GM12801 (cell line): ENCODE data around the gene MAGI3.

ENCODE experiments used
- CTCF ChIP-seq: IDR thresholded peaks from one replicate; pipeline ENCODE4 v1.5.1; 2011; ENCODE audit warnings: control low read depth; ENCODE audit not compliant: insufficient read length; ENCODE audit errors: extremely low read depth

The MAGI3 gene

DNA sequence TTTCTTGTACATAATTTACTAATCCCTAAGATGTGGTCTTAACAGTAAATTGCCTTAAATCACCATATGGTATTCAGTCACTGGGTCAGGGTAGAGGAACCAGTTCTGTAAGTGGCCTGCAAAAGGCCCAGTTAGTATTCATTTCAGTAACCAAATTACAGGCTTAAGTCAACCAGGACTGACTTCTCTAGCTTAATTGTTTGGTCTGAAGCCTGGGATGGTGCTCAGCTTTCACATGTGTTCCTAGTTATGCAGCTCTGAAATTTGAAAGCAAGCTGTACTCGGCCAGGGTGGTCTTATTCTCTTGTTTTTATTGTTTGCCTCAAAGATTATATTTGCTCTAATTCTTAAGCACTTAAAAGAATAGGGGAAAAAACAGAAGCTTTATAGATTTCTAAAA lies 144.6 kb downstream of the MAGI3 start:
- no peak for TF ChIP-seq CTCF

DNA sequence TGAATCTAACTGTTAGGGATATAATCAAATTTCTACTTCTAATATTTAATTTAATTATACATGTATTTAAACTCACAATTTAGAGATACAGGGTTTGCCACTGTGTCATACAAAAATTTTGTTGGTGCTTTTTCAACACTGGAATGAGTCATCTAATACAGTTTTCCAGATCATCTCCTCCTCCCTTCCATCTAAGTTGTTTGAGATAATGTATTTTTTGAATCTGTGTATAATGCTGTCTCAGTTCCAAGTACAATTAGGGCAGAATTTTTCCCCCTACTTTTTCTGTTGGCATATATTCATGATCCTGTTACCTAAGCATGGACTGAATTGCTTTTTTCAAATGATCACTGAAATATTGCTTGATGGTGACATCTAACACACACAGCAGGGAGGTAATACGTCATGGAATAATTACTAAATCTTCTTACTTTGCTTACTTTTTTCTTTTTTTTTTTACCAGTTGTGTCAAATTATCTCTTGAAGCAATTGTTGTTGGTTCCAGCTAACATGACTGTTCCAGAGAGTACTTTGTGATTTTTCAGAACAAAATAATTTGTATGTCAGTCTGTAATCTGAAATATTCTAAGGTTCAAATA lies 146.0 kb downstream of the MAGI3 start:
- TF ChIP-seq CTCF: no peak

- no peak for TF ChIP-seq CTCF
These were observed 147.9 kb downstream of the MAGI3 start for GRCh38 chr1:113538225-113538624.

- TF ChIP-seq CTCF: no peak
These were observed 150.0 kb downstream of the MAGI3 start for GRCh38 chr1:113540335-113540734.

DNA sequence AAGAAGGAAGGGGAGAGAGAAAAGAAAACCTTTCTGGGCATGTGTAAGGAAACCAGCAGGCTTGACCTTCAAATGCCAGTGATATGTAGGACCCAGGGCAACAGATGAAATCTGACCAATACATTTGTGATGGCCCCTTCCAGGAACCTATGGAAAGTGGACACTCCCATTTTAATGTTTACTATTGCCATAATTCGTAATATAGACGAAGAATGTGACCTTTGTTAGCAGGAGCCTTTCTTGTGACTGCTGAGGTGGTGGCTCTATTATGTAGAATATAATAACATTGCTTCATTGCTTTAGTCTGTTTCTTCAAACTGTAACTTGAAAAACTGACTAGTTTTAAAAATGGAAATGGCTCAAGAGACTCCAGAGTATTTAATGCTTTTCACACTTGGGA lies 150.8 kb downstream of the MAGI3 start:
- no peak for TF ChIP-seq CTCF

DNA sequence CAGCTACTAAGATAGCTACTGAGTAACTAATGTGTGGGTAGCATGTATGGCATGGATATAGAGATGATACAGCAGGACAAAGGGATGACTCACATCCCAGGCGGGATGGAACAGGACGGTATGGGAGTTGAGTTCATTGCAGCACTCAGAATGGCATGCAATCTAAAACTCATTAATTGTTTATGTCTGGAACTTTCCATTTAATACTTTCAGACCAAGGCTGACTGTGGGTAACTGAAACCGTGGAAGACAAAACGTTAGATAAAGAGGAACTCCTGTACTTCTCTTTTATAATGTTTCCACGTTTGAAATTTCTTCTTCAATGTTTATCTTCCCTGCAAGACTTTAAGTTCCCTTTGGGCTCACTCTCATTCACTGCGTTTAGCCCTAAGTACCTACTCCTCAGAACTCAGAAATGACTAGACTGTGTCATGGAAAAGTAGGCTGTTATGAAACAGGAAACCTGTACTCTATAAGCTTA lies 151.9 kb downstream of the MAGI3 start:
- no peak for TF ChIP-seq CTCF

DNA sequence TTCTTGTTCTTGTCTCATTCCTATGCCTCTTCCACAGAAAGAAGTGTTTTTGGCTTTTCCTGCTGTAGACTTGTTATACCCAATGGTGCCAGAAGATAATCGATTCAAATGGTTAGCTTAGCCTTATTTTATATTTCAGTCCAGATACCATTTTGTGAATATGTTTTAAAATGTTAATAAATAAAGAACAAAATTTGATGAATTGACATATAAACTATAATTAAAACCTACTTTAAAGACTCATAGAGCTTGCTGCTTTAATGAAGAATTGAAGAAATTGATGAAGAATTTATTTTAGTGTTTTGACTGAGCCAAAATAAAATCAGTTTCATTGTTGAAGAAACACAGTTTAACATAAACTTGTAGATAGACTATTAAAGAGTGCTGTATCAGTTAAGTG lies 152.8 kb downstream of the MAGI3 start:
- no peak for TF ChIP-seq CTCF
